GM23338 (cell line): ENCODE data around the gene BRCC3. TPM values are rescaled to one million over a fixed set of nuclear protein-coding genes. Genes with fewer than 3 reads are reported as not detected.

Experiments
- ATAC-seq: fragments of 200-7000 bp; cut with Tn5 transposase; 3 replicates; pipeline ENCODE4 v1.9.1; 2020
- DNase-seq: peaks from one replicate; pipeline ENCODE4 v3.0.0-alpha.2; 2015; ENCODE audit warnings: low spot score
- H2AFZ ChIP-seq: fragments of 200-600 bp; sonication (generic); 2 replicates; pipeline ENCODE4 v1.8.0; 2016; ENCODE audit warnings: antibody characterized with exemption, mild to moderate bottlenecking, moderate library complexity
- H3F3A ChIP-seq: fragments of 200-600 bp; sonication (generic); replicated peaks from 2 replicates; pipeline ENCODE4 v1.8.0; 2017; ENCODE audit warnings: antibody characterized with exemption, mixed run types, low read depth
- H3K27ac ChIP-seq: fragments of 200-600 bp; sonication (generic); 2 replicates; pipeline ENCODE4 v1.6.1; 2016; ENCODE audit warnings: low read depth
- H3K27me3 ChIP-seq: fragments of 200-600 bp; sonication (generic); 2 replicates; pipeline ENCODE4 v1.8.0; 2016; ENCODE audit warnings: mild to moderate bottlenecking, mixed run types, moderate library complexity; ENCODE audit not compliant: insufficient read depth
- H3K36me3 ChIP-seq: fragments of 200-600 bp; sonication (generic); 2 replicates; pipeline ENCODE4 v1.8.0; 2016; ENCODE audit warnings: mild to moderate bottlenecking; ENCODE audit not compliant: insufficient read depth
- H3K4me1 ChIP-seq: fragments of 200-600 bp; sonication (generic); 2 replicates; pipeline ENCODE4 v1.8.0; 2016; ENCODE audit warnings: mild to moderate bottlenecking, moderate library complexity; ENCODE audit not compliant: insufficient read depth
- H3K4me2 ChIP-seq: fragments of 200-600 bp; sonication (generic); 2 replicates; pipeline ENCODE4 v1.7.1; 2017; ENCODE audit warnings: mixed run types
- H3K4me3 ChIP-seq: fragments of 200-600 bp; sonication (generic); 2 replicates; pipeline ENCODE4 v1.6.1; 2016; ENCODE audit warnings: mixed run types
- H3K79me2 ChIP-seq: fragments of 200-600 bp; sonication (generic); replicated peaks from 2 replicates; pipeline ENCODE4 v1.8.0; 2017; ENCODE audit warnings: mild to moderate bottlenecking; ENCODE audit not compliant: insufficient read depth
- H3K9me2 ChIP-seq: fragments of 200-600 bp; sonication (generic); 2 replicates; pipeline ENCODE4 v1.8.0; 2017; ENCODE audit not compliant: insufficient read depth
- H4K20me1 ChIP-seq: fragments of 200-600 bp; sonication (generic); replicated peaks from 2 replicates; pipeline ENCODE4 v1.8.0; 2017; ENCODE audit warnings: mild to moderate bottlenecking; ENCODE audit not compliant: insufficient read depth
- H3K27ac Mint-ChIP-seq: 2 replicates; pipeline ENCODE4 v1.8.0; 2020; ENCODE audit warnings: inconsistent platforms, mild to moderate bottlenecking, moderate library complexity, mixed read lengths
- H3K27me3 Mint-ChIP-seq: 3 replicates; pipeline ENCODE4 v1.8.0; 2022; ENCODE audit warnings: low read depth, mild to moderate bottlenecking, moderate library complexity, mixed read lengths, inconsistent platforms; ENCODE audit not compliant: insufficient read depth, poor library complexity
- H3K36me3 Mint-ChIP-seq: 3 replicates; pipeline ENCODE4 v1.8.0; 2021; ENCODE audit warnings: low read depth, mild to moderate bottlenecking, inconsistent platforms, moderate library complexity, mixed read lengths
- H3K4me1 Mint-ChIP-seq: 3 replicates; pipeline ENCODE4 v1.8.0; 2020; ENCODE audit warnings: mild to moderate bottlenecking, inconsistent platforms, mixed read lengths
- H3K4me3 Mint-ChIP-seq: 3 replicates; pipeline ENCODE4 v1.8.0; 2021; ENCODE audit warnings: moderate library complexity, mild to moderate bottlenecking, inconsistent platforms, mixed read lengths
- H3K9me3 Mint-ChIP-seq: 3 replicates; pipeline ENCODE4 v1.8.0; 2020; ENCODE audit warnings: moderate library complexity, mild to moderate bottlenecking, inconsistent platforms, mixed read lengths
- CTCF ChIP-seq, 2 experiments: fragments of 200-600 bp in 1 of 2; sonication (generic) in 1 of 2; conservative IDR thresholded peaks; 2 replicates each; pipeline versions ENCODE4 v1.5.1 to v1.6.1; 2016 to 2017; ENCODE audit warnings: antibody characterized with exemption in 2 of 2, low read depth in 2 of 2, mild to moderate bottlenecking in 2 of 2, moderate library complexity in 1 of 2
- EZH2 ChIP-seq: fragments of 200-600 bp; sonication (generic); IDR thresholded peaks from one replicate; pipeline ENCODE4 v1.8.0; 2017; ENCODE audit warnings: antibody characterized with exemption, mild to moderate bottlenecking, low read depth; ENCODE audit not compliant: unreplicated experiment
- NANOG ChIP-seq: IDR thresholded peaks from 2 replicates; pipeline ENCODE4 v1.6.1; 2016; ENCODE audit warnings: antibody characterized with exemption, borderline replicate concordance
- POLR2AphosphoS5 ChIP-seq: IDR thresholded peaks from 2 replicates; pipeline ENCODE4 v1.6.1; 2016; ENCODE audit warnings: antibody characterized with exemption, low read depth
- ZNF462 ChIP-seq: fragments of 250-450 bp; sonication (Bioruptor Pico); IDR thresholded peaks from 2 replicates; pipeline ENCODE4 v1.5.0; 2020; ENCODE audit warnings: mild to moderate bottlenecking, moderate library complexity
- polyA plus RNA-seq: library from polyadenylated mRNA; unstranded; fragments of >200 nt; fragmentation: Nextera tagmentation; extraction: Ambion mirVana; gene quantifications from 2 replicates; pipeline ENCODE4 v1.2.1, GENCODE V29; 2016
- total RNA-seq: library from RNA; depleted of rRNA; stranded (reverse); fragments of >200 nt; shearing (Covaris generic); gene quantifications from 2 replicates; pipeline ENCODE4 v1.2.3, GENCODE V29; 2014
- TF ChIP-seq, protein P1 (sequence below): IDR thresholded peaks from 2 replicates; pipeline ENCODE4 v1.6.1; 2016; ENCODE audit warnings: antibody characterized with exemption

The BRCC3 gene
- total and polyA plus RNA-seq, 2 experiments from 2014 or later, result 18.4 to 26.7 TPM

DNA sequence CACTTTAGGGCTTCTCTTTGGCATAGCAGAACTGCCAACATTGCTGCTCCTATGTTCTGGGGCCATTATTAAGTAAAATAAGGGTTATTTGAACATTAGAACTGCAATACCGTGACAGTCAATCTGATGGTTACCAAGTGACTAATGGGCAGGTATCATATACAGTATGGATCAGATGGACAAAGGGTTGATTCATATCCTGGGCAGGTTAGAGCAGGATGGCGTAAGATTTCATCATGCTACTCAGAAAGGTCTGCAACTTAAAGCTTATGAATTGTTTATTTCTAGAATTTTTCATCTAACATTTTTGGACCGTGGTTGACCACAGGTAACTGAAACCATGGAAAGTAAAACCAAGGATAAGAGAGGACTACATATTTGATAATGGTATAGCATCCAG is 40.9 kb downstream of the BRCC3 start (continued):
- TF ChIP-seq ZNF462 (CRISPR knock-in tag) (no peak), EZH2 (no peak), POLR2AphosphoS5 (no peak), CTCF (conservative IDR thresholded peaks at IDR 0.05; ENCODE audit: low read depth in 2 of 2) (no peak), NANOG (no peak)
- TF ChIP-seq, protein P1, sequence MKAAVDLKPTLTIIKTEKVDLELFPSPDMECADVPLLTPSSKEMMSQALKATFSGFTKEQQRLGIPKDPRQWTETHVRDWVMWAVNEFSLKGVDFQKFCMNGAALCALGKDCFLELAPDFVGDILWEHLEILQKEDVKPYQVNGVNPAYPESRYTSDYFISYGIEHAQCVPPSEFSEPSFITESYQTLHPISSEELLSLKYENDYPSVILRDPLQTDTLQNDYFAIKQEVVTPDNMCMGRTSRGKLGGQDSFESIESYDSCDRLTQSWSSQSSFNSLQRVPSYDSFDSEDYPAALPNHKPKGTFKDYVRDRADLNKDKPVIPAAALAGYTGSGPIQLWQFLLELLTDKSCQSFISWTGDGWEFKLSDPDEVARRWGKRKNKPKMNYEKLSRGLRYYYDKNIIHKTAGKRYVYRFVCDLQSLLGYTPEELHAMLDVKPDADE, result no peak

- ATAC-seq (no peak), DNase-seq (no peak)
- no peaks in the 10 kb centered on the region for H3K9me2 ChIP-seq
- H3K4me2 ChIP-seq, result no peak overlapping the region
- no peak overlapping the region for H2AFZ ChIP-seq
- peaks cover 20% of the 10 kb centered on the region; the same call in 2 of the 3 replicates for H3K36me3 Mint-ChIP-seq
- no peaks in the 10 kb centered on the region for H3K27me3 ChIP-seq
- H3K27me3 Mint-ChIP-seq, result peaks cover under 1% of the 10 kb centered on the region
- no peaks in the 10 kb centered on the region for H4K20me1 ChIP-seq
- H3K36me3 ChIP-seq, result no peaks in the 10 kb centered on the region
- H3K27ac Mint-ChIP-seq, result no peak overlapping the region
- H3K4me1 Mint-ChIP-seq, result no peaks in the 10 kb centered on the region
- H3K9me3 Mint-ChIP-seq, result no peaks in the 10 kb centered on the region
- H3K4me3 Mint-ChIP-seq, result no peak overlapping the region
- H3K79me2 ChIP-seq, result no peaks in the 10 kb centered on the region
- no peak overlapping the region for H3K4me3 ChIP-seq
- no peaks in the 10 kb centered on the region for H3K4me1 ChIP-seq
- H3K27ac ChIP-seq, result no peak overlapping the region
- no peaks in the 10 kb centered on the region for H3F3A ChIP-seq
- TF ChIP-seq NANOG, result no peak
- no peak for TF ChIP-seq EZH2
- no peak for TF ChIP-seq ZNF462 (CRISPR knock-in tag)
Observed at GRCh38 chrX:155113097-155113496, 41.8 kb downstream of the BRCC3 start.
